HG03139 (cell line): Measurements from ENCODE around the gene MAGEF1.

Source experiments
- ATAC-seq: cut with Tn5 transposase; IDR thresholded peaks from one replicate; pipeline ENCODE4 v1.9.1; 2021; ENCODE audit not compliant: unreplicated experiment

MAGEF1 gene

GRCh38 chr3:184691397-184692231 lies 20.2 kb downstream of the MAGEF1 start:
- no peak for ATAC-seq

- no peak for ATAC-seq
These were observed 21.5 kb downstream of the MAGEF1 start for GRCh38 chr3:184690192-184690883.

GRCh38 chr3:184688882-184689271 lies 23.0 kb downstream of the MAGEF1 start:
- no peak for ATAC-seq

- ATAC-seq: no peak
These were observed 23.5 kb downstream of the MAGEF1 start for GRCh38 chr3:184688251-184688881.

- ATAC-seq: no peak
These were observed 24.4 kb downstream of the MAGEF1 start for GRCh38 chr3:184687363-184688015.

- ATAC-seq: no peak
These were observed 26.2 kb downstream of the MAGEF1 start for GRCh38 chr3:184685646-184686045.

- ATAC-seq: no peak
These were observed 26.8 kb downstream of the MAGEF1 start for GRCh38 chr3:184685055-184685454.

- no peak for ATAC-seq
These were observed 27.8 kb downstream of the MAGEF1 start for GRCh38 chr3:184683900-184684560.

GRCh38 chr3:184683234-184683633 lies 28.6 kb downstream of the MAGEF1 start:
- no peak for ATAC-seq

- no peak for ATAC-seq
These were observed 29.2 kb downstream of the MAGEF1 start for GRCh38 chr3:184682671-184683070.

- no peak for ATAC-seq
These were observed 31.2 kb downstream of the MAGEF1 start for GRCh38 chr3:184680385-184681345.

- no peak for ATAC-seq
These were observed 32.6 kb downstream of the MAGEF1 start for GRCh38 chr3:184679056-184679816.

- ATAC-seq: no peak
These were observed 33.4 kb downstream of the MAGEF1 start for GRCh38 chr3:184678317-184679055.

- no peak for ATAC-seq
These were observed 34.2 kb downstream of the MAGEF1 start for GRCh38 chr3:184677344-184678316.

GRCh38 chr3:184676927-184677326 lies 34.9 kb downstream of the MAGEF1 start:
- ATAC-seq: no peak

- ATAC-seq: no peak
These were observed 37.2 kb downstream of the MAGEF1 start for GRCh38 chr3:184674626-184675025.
